OCI-LY7 (cell line): ENCODE results near the gene PRMT9.

Source experiments
- CTCF ChIP-seq: fragments of 200-600 bp; sonication (generic); conservative IDR thresholded peaks from 2 replicates; pipeline ENCODE4 v1.5.1; 2014; ENCODE audit warnings: mild to moderate bottlenecking, antibody characterized with exemption, low read length, moderate library complexity, mixed read lengths
- EZH2phosphoT487 ChIP-seq: fragments of 200-600 bp; sonication (generic); IDR thresholded peaks from 2 replicates; pipeline ENCODE4 v1.6.1; 2018; ENCODE audit warnings: low read depth, borderline replicate concordance, mild to moderate bottlenecking, mixed run types, antibody characterized with exemption, low read length, moderate library complexity, mixed read lengths

GRCh38 chr4:147596377-147596776, 87.6 kb downstream of the PRMT9 start:
- 0 out of 2 replicates have a peak, but pooled peaks have one; percentile 22 for TF ChIP-seq CTCF
- TF ChIP-seq EZH2phosphoT487, result no peak
